ENCODE measurements around the gene NOX5.

Gene NOX5

DNA sequence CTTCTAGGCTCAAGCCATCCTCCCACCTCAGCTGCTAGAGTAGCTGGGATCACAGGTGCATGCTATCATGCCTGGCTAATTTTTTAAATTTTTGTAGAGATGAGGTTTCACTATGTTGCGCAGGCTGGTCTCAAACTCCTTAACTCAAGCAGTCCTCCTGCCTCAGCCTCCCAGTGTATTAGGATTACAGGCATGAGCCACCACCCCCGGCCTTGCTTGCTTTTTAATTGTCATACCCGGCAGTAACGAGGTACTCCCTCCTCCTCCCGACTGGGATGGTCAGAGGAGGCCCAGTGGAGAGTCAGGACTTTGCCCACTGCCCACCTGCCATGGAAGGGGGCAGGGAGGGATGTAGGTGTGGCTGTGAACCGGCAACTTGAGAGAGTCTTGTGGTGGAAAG is 4.5 kb downstream of the NOX5 start:
- DNase-seq (ENCODE audit: low spot score) = no peak

DNA sequence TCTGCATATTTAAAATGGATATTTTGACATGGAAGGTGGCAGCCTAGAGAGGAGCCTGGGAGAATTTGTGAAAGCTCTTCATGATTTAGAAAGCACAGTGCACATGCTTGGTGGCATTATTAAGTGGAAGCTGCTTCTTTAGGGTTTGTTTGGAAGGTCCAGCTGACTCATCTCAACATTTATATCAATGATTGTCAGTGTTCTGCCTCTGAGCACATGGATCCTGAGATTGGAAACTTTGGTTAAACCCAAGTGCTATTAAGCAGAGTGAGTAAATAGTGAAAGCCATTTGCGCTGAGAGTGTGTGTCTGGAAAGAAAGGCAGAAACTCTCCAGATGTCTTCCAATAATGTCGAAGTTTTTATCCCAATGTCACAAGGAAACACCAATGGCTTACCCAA is 7.4 kb downstream of the NOX5 start:
- DNase-seq (ENCODE audit: low spot score) = no peak

DNA sequence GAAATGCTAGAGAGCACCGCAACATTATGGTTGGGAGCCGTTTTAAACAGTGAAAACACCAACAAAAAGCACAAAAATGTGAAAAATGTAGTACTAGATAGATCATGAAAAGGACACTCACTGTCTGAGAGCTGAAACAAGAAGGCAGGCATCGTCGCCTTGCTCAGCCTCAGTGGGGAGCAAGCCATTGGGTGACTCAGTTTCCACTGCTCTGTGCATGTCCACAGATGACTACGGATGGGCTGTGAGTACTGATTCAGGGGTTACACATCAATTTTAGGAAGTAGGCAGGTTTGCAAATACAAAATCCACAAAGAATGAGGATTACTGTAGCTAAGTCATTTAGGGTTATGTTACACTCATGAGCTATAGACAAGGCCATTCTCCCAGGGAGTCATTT is 10.8 kb downstream of the NOX5 start:
- DNase-seq (ENCODE audit: low spot score) = no peak

DNA sequence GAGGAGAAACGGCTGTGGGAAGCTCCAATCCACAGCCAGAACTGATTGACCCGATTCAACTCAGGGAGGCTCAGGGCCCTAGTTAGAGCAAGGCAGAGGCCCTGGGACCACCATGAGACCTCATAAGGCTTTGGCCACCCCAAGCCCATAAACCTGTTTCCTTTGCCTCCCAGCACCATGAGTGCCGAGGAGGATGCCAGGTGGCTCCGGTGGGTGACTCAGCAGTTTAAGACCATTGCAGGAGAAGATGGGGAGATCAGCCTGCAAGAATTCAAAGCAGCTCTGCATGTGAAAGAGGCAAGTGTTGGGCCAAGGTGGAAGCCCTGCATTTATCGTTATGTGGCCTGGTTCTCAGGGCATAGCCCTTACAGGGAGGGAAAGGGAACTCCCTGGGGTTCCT is 11.9 kb downstream of the NOX5 start:
- DNase-seq (ENCODE audit: low spot score) = no peak

DNA sequence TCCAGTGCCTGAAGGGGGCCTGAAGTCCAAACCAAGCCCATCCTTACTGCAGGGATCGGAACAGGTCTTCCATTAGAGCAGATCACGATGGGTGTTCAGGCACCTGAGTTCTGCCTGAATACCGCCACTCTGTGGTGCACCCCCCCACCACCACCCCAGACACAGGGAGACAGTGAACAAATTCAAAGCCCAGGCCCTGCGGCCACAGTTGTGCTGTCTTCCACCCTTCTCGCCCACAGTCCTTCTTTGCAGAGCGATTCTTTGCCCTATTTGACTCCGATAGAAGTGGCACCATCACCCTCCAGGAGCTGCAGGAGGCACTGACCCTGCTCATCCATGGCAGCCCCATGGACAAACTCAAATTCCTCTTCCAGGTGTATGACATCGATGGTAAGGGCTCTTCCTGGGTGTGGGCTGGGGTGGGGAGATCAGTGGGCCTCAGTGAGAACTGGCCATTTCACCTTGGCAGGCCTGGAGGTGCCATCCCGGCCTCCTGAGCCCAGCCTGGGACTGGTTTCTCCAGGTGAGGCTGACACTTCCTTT is 13.6 kb downstream of the NOX5 start:
- no peak for DNase-seq (ENCODE audit: low spot score)

DNA sequence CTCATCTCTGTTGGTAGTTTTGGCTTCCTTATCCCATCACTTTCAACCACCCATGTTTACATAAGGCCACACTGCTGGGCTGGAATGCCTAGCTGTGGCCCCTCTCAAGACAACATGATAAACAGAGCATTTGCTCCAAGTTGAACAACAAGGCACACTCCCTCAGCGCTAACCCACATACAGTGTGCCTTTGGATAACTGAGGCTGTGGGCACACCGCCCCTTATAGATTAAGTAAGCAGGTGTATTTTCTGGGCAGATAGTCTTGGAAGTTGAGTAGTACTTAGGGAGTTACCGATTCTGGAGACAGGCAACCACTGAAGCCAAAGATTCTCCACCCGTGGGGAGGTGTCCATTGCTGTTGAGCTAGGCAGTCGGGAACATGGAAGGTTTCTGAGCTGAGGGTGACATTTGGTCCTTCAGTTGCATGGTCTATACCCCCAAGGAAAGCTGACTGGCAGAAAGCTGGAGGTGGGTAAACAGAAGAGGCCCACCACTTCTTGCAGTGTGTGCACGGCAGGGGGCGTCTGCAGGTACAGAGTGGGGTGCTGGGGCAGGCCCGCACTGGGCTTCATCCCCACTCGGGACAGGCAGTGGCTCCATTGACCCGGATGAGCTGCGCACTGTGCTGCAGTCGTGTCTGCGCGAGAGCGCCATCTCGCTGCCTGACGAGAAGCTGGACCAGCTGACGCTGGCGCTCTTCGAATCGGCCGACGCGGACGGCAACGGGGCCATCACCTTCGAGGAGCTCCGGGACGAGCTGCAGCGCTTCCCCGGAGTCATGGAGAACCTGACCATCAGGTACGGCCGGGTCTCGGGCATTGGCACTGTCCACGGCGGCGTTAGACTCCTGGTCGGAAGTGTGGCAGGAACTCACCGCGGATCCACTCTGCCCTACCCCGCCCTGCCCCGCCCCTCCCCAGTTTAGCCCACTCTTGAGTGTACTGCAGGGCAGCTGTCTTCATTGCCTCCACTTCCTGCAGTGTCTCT is 16.8 kb downstream of the NOX5 start:
- DNase-seq (ENCODE audit: low spot score) = no peak

DNA sequence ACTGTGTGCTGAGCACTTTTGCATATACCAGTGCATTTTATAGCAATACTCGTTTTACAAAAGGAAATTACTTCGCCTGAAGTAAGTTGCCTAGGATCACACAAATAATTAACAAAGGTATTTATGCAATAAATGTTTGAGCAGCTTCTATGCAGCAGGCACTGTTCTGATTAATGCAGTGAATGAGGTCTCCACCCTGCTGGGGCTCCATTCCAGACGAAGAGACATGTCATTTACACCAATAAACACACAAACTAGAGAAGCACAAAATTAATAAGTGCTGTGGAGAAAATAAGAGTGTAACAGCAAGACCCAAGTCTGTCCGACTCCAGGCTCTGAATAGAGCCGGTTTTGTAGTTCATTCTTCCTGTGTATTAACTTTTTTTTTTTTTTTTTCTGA is 17.5 kb downstream of the NOX5 start:
- DNase-seq (ENCODE audit: low spot score) = no peak

DNA sequence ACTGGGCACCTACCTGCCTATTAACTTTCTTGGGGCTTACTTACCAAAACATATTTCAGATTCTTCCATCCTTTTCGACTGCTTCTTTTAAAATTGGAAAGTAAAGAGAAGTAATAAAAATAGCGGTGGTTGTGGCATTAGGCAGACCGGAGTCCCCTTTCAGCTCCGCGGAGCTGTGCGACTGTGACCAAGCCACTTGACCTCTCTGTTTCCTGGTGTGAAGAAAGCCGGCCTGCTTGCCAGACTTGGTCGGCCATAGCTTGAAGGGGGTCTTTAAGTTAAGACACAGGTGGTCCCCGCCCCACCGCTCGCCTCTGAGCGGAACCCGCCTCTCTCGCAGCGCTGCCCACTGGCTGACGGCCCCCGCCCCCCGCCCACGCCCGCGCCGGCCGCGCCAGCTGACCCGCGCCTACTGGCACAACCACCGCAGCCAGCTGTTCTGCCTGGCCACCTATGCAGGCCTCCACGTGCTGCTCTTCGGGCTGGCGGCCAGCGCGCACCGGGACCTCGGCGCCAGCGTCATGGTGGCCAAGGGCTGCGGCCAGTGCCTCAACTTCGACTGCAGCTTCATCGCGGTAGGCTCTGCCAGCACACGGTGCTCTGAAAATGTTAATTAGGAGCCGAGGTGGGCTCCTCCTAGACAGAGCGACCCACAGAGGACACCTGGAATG is 18.3 kb downstream of the NOX5 start:
- DNase-seq (ENCODE audit: low spot score) = no peak

DNA sequence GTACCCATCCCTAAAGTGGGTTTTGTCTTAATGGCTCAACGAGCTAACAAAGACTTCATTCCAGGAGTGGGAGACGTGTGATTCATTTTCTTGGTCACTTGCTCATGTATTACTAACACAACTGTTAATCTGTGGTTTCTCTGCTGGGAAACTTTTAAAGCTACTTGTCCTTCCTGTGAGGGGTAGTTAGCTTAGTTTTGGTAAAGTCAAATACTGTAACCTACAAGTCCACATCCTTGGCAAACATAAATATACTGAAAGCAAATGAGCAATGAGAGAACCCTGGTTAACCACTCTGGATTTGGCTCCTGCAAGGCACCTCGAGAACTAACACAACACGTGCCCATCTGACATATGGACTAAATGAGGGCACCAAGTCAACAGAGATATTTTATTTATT is 19.9 kb downstream of the NOX5 start:
- no peak for DNase-seq (ENCODE audit: low spot score)

DNA sequence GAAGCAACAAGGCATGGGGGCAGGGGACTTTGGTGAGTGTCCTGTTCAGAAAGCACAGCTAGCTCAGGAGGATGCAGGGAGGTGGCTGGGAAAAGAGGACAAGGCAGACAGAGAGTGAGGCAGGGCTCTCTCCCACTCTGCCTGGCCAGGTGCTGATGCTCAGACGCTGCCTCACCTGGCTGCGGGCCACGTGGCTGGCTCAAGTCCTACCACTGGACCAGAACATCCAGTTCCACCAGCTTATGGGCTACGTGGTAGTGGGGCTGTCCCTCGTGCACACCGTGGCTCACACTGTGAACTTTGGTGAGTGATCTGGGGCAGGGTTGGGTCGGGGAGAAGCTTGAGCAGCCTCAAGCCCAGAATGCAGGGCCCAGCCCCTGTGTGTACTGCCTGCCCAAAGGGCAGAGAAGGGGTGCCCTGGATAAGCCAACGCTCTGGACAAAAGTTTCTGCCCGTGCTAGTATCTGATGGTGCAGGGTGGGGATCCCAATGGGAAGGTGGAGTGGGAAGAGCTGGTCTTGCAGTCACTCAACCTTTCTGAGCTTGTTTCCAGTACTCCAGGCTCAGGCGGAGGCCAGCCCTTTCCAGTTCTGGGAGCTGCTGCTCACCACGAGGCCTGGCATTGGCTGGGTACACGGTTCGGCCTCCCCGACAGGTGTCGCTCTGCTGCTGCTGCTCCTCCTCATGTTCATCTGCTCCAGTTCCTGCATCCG is 20.9 kb downstream of the NOX5 start:
- DNase-seq (ENCODE audit: low spot score) = no peak

DNA sequence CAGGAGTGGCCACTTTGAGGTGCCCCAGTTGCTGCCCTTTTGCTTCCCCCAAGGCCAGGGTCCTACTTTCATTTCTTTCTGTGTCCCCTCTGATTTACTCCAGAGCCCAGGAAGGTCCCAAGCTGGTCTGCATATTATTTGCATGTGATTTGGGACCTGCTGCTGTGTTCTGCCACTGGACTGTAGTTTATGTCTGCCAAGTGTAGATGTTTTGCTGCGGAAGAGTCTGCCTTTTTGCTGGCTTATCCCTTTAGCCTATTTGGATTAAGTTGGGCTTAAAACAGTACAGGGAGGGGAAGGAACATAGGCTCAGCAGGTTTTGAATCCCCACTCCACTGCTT is 21.4 kb downstream of the NOX5 start:
- DNase-seq (ENCODE audit: low spot score) = no peak

DNA sequence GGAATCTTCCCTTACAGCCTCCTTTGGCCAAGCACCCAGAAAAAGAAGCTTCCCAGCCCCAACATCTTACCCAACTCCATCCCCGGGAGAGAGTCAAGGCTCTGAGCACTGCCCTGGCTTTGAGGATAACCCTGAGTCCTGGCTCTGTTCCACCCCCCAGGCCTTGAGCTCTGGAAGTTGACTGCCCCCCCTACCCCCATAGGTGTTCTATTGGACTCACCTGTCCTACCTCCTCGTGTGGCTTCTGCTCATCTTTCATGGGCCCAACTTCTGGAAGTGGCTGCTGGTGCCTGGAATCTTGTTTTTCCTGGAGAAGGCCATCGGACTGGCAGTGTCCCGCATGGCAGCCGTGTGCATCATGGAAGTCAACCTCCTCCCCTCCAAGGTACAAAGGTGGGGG is 22.3 kb downstream of the NOX5 start:
- DNase-seq (ENCODE audit: low spot score) = no peak

DNA sequence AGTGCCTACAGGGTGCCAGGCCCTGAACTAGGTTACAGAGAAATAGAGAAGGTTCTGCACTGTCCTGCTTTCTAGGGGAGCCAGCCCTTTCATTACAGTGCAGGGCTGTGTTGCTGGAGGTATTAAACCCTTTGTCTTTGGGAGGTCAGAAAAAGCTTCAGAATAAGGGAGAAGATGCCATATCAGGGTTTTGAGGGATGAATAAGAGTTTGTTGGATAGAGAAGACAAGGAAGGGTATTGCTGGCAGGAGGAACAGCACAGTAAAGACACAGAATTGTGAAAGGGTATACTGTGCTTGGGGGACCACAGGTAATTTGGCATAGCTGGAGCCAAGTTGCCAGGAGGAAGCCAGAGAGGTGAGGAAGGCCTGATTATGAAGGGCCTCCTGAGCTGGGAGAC is 23.0 kb downstream of the NOX5 start:
- DNase-seq (ENCODE audit: low spot score) = no peak

DNA sequence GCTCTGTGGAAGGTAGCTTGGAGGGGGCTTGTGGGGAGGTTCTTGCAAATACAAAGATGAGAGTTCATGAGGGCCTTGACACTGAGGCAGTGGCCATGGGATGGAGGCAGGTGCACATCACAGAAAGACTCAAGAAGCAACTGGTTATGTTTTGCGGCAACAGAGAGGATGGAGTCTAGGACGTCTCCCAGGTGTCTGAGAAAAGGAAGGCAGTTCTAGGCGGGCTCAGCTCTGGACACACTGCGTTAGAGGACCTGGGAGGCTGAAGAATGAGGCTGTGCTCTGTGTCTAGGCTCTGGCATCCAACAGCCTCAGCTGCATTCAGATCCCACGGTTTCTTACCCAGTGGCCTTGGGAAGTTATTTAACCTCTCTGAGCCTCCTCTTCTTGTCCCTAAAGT is 23.5 kb downstream of the NOX5 start:
- DNase-seq (ENCODE audit: low spot score) = no peak

DNA sequence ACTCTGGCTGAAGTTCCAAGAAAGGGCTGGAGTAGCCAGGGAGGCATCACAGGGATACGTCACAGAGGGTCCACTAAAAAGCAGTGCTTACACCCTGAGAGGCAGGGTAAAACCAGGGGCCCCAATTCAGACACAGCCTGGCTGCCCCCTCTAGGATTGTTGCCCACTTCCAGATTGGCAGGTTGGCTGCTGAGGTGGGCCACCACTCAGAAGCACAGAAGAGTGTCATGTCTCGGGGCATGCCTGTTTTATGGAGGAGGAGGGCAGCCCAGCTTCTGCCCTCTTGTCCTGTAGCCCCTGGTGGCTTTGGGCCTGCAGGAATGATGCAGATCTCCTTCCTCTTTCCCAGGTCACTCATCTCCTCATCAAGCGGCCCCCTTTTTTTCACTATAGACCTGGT is 24.0 kb downstream of the NOX5 start:
- no peak for DNase-seq (ENCODE audit: low spot score)

DNA sequence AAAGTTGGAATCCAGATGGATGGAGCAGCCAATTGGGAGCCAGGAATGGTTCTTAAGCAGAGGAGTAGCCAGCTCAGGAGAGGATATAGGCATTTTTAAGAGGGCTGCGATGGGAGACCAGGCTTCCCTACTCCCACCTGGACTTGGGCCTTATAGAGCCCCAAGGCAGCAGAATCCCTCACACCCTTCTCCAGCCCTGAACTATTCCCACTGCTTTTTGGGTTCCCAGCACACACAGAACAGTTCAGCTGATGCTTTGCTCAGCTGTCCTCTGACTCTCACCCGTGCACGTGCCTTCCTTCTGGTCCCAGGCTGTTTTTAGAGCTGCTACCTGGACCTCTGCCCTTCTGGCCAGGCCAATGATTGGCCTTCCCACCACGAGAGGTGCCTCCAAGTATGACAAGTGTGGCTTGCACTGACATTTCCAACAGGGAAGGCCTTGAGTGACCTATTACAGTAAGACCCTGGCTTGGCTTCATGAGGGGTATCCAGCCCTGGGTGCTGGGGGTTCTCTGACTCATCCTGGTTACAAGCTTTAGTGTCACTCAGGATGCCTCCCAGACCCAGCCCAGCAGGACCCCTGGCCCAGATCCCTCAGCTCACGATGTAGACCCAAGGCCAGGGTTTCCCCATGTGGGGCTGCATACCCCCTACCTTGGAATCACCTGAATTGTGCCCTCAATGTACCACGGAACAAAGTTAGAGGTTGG is 25.2 kb downstream of the NOX5 start:
- no peak for DNase-seq (ENCODE audit: low spot score)

DNA sequence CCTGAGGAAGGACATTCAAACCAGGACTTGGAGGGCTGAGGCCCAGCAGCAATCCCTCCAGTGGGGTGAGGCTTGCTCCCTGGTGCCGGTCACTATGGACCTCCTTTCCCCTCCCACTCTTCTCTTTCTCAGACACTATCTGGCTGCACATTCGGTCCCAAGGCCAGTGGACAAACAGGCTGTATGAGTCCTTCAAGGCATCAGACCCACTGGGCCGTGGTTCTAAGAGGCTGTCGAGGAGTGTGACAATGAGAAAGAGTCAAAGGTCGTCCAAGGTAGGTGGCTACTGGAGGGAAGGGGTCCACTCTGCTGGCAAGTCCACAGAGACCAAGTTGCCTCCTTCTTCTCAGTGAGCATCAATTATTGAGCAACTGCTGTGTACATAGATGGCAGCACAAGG is 28.0 kb downstream of the NOX5 start:
- DNase-seq (ENCODE audit: low spot score) = no peak

DNA sequence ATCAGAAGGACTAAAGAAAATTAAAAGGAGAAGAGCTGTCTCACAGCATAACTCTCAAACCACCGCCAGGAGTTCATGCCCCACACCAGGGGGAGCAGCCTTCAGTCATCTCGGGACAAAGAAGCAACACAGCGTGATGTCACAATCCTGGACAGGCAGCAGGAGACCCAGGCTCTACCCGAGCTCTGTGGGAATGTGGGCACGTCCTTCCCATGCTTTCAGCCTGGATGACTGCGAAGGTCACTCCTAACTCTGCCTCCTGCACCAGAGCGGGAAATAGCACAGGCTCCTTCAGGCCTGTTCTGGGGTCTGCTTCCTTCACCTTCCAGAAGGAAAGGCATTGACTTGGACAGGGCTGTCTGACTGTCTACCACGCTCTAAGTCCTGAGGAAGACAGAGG is 31.3 kb downstream of the NOX5 start:
- DNase-seq (ENCODE audit: low spot score) = no peak

DNA sequence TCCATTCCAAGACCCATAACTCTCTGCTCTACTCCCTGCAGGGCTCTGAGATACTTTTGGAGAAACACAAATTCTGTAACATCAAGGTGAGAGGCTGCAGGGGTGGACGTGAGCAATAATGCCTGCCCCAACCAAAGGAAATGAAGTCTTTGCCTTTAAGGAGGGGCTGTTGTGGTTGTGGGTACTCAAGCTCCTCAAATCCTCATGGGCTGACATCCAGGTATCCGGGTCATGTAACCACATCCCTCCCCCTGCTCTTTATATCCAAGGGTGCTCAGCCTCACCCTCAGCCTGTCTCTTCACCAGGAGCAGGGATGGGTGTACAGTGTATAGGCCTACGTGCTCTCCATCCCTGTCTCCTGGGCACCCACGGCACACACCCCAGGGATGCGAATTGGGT is 32.3 kb downstream of the NOX5 start:
- no peak for DNase-seq (ENCODE audit: low spot score)

DNA sequence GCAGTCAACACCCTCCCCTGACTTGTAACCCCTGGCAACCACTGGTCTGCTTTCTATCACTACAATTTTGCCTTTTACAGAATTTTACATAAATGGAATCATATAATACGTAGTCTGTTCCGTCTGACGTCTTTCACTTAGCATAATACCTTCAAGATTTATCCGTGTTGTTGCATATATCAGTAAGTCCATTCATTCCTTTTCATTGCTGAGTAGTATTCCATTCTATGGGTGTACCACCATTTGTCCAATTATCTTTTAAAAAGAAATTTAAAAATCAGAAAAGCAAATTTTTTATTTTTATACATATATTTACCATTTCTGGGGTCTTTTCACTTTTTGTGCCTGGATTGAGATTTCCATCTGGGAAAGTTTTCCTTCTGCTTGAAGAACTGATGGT is 35.5 kb downstream of the NOX5 start:
- DNase-seq (ENCODE audit: low spot score) = no peak

DNA sequence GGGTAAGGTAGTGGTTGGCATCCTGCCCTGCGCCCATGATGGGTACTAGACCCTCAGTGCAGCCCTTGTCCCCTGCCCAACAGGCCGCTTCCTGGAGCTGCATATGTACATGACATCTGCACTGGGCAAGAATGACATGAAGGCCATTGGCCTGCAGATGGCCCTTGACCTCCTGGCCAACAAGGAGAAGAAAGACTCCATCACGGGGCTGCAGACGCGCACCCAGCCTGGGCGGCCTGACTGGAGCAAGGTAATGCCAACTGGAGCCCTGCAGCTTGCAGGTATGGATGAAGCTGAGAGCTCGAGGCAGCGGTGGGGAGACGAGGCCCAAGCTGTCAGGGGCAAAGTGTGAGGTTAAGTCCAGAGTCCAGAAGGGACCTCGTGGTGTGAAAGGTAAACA is 40.8 kb downstream of the NOX5 start:
- DNase-seq (ENCODE audit: low spot score) = no peak

DNA sequence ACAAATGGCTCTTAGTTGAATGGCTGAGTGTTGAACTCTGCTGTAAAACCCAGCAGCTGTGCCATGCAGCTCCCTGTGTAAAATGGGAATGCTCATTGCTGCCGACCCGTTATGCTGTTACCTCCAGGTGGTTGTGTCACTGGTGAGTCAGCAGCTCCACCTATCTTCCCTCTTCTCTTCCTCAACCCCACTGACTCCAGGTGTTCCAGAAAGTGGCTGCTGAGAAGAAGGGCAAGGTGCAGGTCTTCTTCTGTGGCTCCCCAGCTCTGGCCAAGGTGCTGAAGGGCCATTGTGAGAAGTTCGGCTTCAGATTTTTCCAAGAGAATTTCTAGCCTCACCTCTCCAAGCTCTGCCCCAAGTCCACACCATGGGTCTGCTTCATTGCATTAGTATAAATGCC is 41.9 kb downstream of the NOX5 start:
- DNase-seq (ENCODE audit: low spot score) = no peak
